ENCODE measurements around the gene CCDC149.

GRCh38 chr4:24809376-24809775, 103.5 kb downstream of the CCDC149 start:
- no peak for TF ChIP-seq TAF1 (IDR thresholded peaks at IDR 0.05; ENCODE audit: low read depth, low read length)
- no peak for TF ChIP-seq ATF2 (IDR thresholded peaks at IDR 0.05; ENCODE audit: low read length)
- TF ChIP-seq CTCF (IDR thresholded peaks at IDR 0.05; ENCODE audit: control extremely low read depth in 1 of 3, insufficient read depth in 1 of 3, low read depth in 1 of 3, low read length in 3 of 3): peak; percentile 58 to 75 (median 60)
- TF ChIP-seq NRF1 (IDR thresholded peaks at IDR 0.05; ENCODE audit: low read depth, low read length): no peak
- TF ChIP-seq ZNF274 (IDR thresholded peaks at IDR 0.05; ENCODE audit: borderline replicate concordance, extremely low read depth, low read length): no peak
- peak; percentile 59; the same call in 1 of the 2 replicates for TF ChIP-seq YY1 (IDR thresholded peaks at IDR 0.05; ENCODE audit: low read depth, low read length)
- no peak for TF ChIP-seq USF2 (IDR thresholded peaks at IDR 0.05; ENCODE audit: low read length)
- TF ChIP-seq HDAC6 (IDR thresholded peaks at IDR 0.05; ENCODE audit: low read depth, low read length): no peak
- no peak for TF ChIP-seq SP1 (IDR thresholded peaks at IDR 0.05; ENCODE audit: low read depth, low read length)
- TF ChIP-seq EGR1 (IDR thresholded peaks at IDR 0.05; ENCODE audit: borderline replicate concordance, low read depth, low read length): no peak
- TF ChIP-seq FOSL1 (IDR thresholded peaks at IDR 0.05; ENCODE audit: insufficient read depth, low read depth, low read length): no peak
- no peak for TF ChIP-seq ATF3 (IDR thresholded peaks at IDR 0.05; ENCODE audit: insufficient read depth, low read depth, low read length)
